GM19035 (cell line): Measurements from ENCODE around the gene FSTL3.
"Not testable (repeated sequence)": the region's sequence is repeated elsewhere in the genome, so short reads cannot be mapped to it uniquely, and the experiment has no call there.

Experiments
- ATAC-seq: cut with Tn5 transposase; IDR thresholded peaks from one replicate; pipeline ENCODE4 v1.9.1; 2021; ENCODE audit not compliant: unreplicated experiment

The FSTL3 gene

DNA sequence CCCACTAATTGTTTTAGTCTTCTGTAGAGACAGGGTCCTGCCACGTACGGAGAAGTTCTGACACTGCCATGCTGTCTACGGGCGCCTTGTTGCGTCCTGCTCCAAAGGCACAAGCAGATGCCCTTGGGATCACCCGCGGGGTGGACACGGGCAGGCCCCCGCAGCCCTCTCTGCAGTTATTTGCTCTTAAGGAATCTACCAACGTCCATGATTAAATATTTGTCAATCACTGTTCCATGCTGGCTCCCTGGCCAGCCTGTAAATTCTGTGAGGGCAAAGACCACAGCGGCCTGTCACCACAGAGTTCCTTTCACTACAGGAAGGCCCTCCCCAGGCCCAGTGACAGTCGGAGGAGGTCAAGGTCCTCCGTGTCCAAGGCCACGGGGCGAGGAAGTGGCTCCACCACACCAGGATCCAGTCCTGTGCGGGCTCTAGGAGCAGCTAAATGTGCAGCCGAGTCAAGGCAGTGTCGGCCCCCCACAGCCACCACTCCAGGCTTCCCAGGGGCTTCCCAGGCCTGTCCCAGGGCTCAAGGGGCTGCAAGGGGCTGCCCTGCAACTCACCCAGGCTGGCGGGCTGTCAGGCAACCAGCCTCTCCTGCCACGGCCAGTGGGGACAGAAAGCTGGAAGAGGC lies 15.3 kb upstream of the FSTL3 start:
- ATAC-seq = no peak

DNA sequence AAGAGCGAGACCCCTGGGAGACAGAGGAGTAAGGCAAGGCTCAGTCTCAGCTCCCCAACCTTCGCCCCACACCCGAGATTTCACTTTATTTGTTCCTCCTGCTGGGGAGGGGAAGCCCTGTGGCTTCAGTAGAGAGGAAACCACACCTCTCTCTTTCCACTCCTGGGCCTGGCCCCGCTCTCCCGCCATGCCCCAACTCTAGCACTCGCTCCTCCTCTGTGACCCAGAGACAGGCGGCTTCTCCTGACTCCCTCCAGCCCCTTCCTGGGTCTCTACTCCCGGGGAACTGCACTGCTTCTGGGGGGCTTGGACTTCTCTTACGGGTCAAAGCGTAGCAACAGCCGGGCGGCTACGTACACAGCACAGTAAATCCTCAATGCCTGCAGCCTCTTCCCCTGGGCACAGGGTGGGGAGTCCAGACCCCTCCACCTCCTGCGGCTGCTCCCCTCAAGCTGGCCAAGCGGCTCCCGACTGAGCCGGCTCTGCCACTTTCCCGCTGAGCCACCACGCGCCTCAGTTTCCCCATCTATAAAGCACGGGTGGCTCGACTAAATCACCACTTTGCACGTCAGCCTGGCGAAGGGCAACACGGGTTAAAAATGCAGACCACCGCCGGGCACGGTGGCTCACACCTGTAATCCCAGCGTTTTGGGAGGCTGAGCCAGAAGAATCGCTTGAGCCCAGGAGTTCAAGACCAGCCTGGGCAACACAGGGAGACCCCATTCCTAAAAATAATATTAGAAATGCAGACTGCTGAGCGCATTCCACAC lies 14.6 kb upstream of the FSTL3 start:
- no peak for ATAC-seq

DNA sequence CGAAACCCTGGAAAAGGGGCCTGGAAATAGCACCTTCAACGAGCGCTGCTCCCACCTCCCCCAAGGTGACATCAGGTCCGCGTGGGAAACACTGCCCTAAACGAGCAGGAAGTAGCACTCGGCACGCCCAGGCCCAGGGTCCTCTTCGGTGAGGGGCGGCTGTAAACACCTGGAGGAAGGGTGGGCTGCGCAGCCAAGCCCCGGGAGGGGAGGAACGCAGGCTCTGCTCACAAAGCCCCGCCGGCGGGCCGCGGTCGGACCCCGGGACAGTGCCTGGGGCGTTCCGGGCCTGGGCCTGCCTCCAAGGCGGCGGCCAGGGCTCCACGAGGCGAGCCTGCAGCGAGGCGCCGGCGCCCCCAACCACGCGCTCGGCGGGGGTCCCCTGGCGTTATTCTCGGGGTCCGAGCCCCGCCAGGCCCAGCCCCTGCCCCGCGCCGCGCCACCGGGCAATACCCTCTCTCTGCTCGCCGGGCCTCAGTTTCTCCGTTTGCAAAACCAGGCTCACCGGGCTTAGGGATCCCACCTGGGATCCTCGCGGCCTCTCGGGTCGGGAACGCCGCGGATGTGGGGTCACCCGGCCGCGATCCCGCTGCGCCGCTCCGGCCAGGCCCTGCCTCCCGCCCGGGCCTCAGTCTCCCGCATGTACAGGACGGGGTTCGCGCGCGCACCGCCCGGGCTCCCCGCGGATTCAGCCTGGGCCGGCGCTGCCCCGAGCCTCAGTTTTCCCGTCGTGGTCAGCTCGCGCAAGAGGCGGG lies 13.8 kb upstream of the FSTL3 start:
- ATAC-seq = peak; percentile 21

DNA sequence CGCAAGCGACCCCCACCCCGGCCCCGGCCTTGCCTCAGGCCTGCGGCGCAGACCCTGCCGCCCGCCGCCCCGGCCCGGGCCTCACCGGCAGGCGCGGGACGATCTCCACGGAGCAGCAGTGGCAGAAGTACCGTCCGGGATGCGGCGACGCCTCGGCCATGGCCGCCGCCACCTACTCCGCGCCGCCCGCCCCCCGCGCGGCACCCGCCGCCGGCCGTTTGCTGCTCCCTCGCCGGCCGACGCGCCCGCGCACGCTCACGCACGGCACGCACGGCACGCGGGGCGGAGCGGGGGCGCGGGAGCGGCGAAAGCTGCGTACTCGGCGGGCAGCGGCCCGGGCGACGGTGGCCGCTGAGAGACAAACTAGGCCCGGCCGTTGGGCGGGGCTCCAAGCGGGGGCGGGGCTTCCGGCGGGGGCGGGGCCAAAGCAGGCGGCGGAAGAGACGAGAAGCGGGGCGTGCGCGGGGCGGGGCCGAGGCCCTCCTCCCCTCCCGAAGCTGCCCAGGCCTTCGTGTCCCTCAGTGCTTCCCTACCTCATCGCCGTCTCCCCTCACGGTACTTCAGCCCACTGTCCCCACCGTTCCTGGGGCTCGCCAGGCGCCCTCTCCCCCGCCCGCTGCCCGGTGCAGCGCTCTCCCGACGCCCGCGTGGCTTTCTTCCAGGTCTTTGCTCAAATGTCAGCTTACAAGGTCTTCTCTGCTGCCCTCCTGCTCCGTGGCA lies 13.1 kb upstream of the FSTL3 start, which contains the start of gene RNF126:
RNF126 (minus strand) TSS at position 253 of the 720 bp plus-strand sequence; CDS start at position 160, 93 bp downstream.
- ATAC-seq = peak; percentile 59

DNA sequence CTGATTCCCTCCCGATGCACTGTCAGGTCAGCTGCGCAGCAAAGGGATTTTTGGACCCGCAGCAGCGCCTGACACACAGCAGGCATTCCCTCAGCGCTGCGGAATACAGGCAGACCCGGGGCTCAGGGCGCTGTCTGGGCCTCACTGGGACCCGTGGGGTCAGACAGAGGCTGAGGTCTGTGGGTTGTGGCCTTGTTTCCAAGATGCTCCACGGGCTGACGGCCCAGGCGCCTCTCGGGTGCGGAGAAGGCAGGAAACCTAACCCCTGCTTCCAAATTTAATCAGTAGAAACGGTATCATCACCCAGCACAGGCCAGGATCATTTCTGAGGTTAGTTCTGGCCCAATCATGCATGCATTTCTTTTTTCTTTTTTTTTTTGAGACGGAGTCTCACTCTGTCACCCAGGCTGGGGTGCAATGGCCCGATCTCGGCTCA lies 12.5 kb upstream of the FSTL3 start:
- ATAC-seq = peak; percentile 1

DNA sequence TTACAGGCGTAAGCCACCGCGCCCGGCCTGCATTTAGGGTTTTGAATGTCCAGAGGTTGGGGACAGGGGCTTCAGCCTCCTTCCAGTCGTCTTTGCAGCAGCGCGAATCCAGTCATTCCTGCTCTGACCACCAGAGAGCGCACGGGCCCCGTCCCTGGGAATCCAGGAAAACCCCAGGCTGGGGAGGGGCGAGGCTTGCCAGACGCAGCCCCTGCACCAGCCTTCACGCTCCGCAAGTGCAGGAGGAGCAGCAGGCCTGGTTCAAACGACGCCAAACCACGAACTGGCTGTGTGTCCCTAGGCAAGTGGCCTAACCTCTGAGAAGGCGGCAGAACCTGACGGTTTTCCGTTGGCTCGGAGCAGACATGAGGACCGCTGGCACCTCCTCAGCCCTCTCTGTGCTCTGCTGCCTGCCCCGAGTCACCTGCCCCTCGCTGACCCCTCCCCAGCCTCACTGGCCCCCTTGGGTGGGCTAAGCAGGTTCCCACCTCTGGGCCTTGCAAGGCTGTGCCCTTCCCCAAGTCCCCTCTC lies 11.2 kb upstream of the FSTL3 start:
- ATAC-seq = no peak

DNA sequence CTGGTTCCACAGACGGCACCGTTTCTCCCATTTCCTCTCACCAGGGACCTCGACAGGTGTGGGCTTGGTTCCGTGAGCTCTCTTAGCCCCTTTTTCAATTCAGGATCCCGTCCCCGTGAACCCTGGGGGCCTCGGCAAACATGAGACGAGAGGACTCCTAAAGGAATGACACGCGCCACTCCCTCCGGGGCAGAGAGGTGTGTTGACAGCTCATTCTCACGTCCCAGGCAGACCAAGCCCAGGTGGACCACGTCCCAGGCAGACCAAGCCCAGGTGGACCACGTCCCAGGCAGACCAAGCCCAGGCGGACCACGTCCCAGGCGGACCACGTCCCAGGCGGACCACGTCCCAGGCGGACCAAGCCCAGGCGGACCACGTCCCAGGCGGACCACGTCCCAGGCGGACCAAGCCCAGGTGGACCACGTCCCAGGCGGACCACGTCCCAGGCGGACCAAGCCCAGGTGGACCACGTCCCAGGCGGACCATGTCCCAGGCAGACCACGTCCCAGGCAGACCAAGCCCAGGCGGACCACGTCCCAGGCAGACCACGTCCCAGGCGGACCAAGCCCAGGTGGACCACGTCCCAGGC lies 9.1 kb upstream of the FSTL3 start:
- not testable (repeated sequence) for ATAC-seq

DNA sequence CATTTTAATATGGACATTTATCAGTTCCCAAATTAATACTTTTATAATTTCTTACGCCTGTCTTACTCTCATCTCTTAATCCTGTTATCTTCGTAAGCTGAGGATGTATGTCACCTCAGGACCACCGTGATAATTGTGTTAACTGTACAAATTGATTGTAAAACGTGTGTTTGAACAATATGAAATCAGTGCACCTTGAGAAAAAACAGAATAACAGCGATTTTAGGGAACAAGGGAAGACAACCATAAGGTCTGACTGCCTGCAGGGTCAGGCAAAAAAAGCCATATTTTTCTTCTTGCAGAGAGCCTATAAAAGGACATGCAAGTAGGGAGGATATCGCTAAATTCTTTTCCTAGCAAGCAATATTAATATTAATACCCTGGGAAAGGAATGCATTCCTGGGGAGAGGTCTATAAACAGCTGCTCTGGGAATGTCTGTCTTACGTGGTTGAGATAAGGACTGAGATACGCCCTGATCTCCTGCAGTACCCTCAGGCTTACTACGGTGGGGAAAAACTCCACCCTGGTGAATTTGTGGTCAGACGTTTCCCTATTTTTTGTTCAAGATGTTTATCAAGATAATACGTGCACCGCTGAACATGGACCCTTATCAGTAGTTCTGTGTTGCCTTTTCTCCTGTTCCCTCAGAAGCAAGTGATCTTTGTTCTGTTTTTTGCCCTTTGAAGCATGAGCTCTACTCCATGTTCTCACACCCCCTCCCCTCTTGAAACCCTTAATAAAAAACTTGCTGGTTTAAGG lies 7.3 kb upstream of the FSTL3 start:
- ATAC-seq = not testable (repeated sequence)

DNA sequence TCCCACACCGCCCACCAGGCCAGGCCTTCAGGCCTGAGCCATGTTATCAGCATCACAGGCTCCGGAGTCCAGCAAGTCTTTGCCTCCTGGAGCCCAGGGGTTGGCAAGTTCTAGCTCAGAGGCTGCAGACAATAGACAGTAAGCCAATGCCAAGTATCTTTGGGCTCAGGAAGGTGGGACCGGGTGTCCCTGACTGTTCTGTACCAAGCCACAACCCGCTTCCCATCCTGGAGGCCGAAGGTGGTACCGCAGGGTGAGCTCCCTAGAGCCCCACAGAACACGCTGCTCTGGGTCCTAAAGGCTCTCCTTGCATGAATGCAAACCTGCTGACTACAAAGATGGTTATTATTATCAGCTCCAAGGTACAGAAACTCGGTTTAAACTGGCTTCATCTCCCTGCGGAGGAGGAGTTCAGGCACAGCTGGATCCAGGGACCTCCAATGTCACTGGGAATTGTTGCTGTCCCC lies 5.5 kb upstream of the FSTL3 start:
- no peak for ATAC-seq

DNA sequence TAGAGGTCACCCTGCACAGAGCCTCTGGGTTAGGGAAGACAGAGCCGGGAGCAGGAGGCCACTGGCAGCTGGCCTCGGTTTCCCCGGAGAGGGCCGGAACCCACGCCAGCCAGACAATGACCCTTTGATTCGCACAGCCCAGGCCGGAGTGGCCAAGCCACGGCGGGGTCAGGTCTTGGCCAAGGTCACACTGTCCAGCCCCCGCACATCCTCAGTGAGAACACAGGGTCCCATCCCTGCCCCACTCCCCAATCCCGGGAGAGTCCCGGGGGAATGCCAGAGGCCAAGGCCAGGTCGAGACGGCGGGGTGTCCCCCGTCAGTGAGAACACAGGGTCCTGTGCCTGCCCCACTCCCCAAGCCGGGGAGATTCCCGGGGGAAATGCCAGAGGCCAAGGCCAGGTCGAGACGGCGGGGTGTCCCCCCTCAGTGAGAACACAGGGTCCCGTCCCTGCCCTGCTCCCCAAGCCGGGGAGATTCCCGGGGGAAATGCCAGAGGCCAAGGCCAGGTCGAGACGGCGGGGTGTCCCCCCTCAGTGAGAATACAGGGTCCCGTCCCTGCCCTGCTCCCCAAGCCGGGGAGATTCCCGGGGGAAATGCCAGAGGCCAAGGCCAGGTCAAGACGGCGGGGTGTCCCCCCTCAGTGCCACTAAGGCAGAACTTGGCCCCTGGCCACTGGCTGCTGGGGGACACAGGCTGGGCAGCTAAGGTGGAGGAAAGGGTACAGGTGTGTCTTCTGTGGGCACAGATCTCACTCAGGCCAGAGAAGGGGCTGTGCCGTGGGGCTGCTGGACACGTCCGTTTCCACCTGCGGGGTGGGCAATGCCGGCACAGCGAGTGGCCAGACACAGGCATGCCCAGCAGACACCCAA lies 1.7 kb upstream of the FSTL3 start:
- ATAC-seq = no peak

DNA sequence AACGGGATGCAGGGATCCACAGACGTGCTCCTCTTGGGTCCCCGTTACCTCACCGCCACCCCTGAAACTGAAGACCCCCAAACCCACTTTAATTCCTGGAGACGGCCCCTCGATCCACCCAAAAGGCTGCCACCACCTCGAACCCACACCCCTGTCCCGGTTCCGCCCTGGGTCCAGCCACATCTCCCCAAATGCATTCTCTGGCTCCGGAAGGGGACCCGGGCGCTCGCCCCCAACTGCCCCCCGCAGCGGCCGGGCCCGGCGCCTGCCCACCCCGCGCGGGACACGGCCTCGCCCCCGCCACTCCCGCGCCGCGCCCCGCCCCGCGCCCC lies 219 bp upstream of the FSTL3 start:
- no peak for ATAC-seq

DNA sequence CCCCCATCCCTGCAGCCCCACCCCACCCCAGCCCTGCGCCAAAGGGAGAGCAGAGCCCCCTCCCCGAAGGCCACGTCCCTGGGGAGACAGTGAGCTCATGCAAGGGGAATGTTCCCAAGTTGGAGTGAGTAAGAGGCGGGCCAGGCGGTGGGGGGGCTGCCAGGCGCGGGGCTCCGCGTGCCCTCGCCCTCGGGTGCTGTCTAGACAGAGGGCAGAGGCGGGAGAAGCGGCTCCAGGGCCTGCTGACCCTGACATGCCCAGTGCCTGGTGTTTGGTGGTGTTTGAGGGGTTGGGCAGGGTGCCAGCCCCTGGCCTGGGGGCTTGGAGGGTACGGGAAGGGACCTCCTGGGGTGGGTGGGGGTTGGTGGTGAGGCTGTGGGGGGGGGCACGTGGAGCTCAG lies 1.0 kb downstream of the FSTL3 start:
- no peak for ATAC-seq

DNA sequence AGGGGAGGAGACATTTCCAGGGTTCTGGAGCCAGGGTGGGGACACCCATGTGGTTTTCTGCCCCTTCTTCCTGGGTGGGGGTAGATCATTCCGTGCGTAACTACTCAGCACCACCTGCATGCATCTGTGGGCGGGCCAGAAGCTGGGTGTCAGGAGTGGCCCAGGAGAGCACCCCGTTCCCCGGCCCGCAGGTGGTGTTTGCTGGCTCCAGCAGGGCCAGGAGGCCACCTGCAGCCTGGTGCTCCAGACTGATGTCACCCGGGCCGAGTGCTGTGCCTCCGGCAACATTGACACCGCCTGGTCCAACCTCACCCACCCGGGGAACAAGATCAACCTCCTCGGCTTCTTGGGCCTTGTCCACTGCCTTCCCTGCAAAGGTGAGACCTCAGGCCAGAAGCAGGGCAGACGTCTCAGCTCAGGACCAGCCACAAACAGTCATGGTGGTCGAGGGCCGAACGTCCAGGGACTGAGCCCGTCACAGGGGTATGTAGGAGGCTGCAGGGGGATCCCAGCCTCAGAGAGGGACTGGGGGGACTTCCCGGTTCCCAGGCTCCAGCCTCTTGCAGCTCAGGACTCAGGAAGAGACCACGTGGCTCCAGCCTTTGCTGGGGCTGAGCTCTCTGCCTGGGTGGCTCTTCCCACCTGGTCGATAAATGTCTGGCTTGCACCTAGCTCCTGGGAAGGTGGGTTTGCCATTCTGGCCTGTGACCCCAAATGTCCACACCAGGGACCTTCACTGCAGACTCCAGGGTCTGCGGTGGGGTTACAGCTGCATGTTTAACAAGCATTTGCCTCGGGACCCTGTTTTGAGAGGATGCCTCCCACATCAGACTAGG lies 1.6 kb downstream of the FSTL3 start:
- ATAC-seq = no peak

DNA sequence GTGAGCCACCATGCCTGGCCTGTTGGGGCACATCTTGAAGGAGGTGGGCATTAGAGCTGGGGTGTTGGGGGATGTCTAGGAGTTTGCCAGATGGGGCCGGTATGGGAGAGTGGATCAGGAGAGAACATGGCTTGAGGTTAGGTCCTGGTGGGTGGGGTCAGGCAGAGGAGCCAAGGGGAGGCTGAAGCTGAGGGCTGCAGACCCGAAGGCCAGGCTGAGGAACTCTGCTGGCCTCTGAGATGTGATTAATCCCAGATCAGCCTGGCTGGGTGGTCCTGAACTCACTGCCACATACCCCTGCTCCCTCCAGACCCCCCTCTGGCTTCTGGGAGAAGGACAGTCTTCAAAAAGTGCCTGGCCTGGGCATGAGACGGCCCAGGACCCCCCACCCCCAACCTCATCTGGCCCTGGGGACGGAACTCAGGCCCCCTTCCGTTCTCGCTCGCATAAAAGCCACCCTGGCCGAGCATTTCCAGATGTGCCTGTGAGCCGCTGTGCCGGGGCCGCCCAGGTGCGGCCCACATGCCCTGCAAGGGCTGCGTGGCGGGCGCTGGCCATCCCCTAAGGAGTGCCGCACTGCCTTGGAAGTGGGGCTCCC lies 2.7 kb downstream of the FSTL3 start:
- ATAC-seq = no peak

DNA sequence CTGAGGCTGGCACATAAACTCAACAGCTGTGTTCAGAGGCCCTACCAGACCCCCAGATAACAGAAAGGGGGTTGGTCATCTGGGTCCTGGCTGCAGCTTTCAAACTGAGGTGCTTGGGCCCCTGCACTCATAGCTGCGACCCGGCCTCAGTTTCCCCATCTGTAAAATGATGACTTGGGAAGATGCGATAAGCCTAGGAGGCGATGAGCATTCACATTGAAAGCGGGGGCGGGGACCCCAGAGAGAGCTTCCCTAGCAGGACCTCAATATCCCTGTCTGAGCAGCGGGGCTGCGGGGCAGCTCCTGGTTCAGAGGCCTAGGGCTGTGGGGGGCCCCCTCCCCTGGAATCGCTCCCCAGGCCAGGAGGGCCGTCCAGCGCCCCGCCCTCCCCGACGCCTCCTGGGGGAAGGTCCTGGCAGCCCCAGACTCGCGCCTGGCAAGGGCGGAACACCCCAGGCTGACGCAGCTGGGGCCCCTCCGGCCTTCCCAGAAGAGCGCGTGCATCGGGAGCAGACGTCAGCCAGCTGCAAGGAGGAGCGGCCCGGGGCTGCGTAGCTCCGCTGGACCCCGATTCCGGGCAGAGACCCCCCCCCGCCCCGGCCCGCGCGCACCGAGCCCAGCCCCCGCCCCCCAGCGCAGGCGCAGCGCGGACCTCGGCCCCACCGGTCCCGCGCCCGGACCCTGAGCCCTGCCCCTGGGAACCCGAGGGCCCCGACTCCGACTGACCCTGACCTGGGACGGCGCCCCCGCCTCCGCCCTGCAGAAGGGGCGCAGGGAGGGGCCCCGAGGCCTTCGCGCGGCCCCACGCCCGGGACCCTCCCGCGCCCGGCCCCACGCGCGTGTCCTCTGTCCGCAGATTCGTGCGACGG lies 3.5 kb downstream of the FSTL3 start:
- peak; percentile 13 for ATAC-seq

DNA sequence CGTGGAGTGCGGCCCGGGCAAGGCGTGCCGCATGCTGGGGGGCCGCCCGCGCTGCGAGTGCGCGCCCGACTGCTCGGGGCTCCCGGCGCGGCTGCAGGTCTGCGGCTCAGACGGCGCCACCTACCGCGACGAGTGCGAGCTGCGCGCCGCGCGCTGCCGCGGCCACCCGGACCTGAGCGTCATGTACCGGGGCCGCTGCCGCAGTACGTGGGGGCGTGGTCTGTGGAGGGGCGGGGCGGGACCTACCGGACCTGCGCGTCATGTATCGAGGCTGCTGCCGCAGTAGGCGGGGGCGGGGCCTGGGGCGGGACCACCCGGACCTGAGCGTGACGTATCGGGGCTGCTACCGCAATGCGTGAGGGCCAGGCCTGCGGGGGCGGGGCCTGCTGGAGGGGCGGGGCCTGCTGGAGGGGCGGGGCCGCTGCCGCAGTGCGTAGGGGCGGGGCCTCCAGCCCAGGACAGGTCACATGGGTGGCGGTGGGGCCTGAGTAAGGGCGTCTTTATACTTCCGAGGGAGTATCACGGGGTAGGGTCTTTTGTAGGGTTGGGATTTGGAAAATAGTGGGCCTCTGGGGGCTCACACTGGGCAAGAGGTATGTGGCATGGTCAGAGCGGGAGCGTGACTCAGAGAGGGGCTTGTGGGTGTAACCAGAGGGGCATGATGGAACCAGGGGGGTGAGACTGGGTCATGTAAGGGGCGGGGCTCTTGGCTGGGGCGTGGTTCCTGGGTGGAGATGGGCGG lies 4.3 kb downstream of the FSTL3 start:
- peak; percentile 71 for ATAC-seq
